ENCODE measurements around the gene DUSP8. TPM values are rescaled to one million over a fixed set of nuclear protein-coding genes. Genes with fewer than 3 reads are reported as not detected.

The DUSP8 gene
- total and polyA plus RNA-seq, 9 of the 15 experiments (the other 6 are each of a cell fraction or from before 2014, with no cell fraction given): 0.14 to 2.0 (median 0.86) TPM; not detected in 2

- TF ChIP-seq ZNF347 (CRISPR knock-in tag; IDR thresholded peaks at IDR 0.05; ENCODE audit: low read depth) (no peak), USF1 (CRISPR knock-in tag; IDR thresholded peaks at IDR 0.05) (peak; percentile 16; the same call in 1 of the 2 replicates)
- no peaks in the 10 kb centered on the region for H3K27me3 ChIP-seq (ENCODE audit: control insufficient read depth in 2 of 2, insufficient read depth in 2 of 2, low read length in 2 of 2)
- CTCF ChIA-PET (ENCODE audit: low intra/inter-chr PET ratio): interaction anchor here (0.6 kb wide), 1 partner anchor 363 kb away, joined by 3 read pairs; no protein-coding TSS in a partner anchor
- 54% methylated on average over 5 of the region's 5 CpGs for WGBS (ENCODE audit: insufficient coverage, low coverage, missing lambda C conversion rate)
- no peak for FAIRE-seq
- POLR2A ChIA-PET: interaction anchor here (0.6 to 1.2 kb wide), 2 partner anchors 9 to 41 kb away, joined by 3 to 7 read pairs; no protein-coding TSS in a partner anchor
- H3K9me3 ChIP-seq (replicated peaks; ENCODE audit: control insufficient read depth, insufficient read depth, low read depth, low read length): no peaks in the 10 kb centered on the region
- H3K79me2 ChIP-seq (ENCODE audit: control insufficient read depth, insufficient read depth, low read length): peaks cover 20% of the 10 kb centered on the region; the same call in 2 of the 3 replicates
- peaks cover 10% of the 10 kb centered on the region for H3K9me1 ChIP-seq (ENCODE audit: control insufficient read depth, insufficient read depth, low read length)
- H3K36me3 ChIP-seq (ENCODE audit: control insufficient read depth, insufficient read depth, low read length): peaks cover 9% of the 10 kb centered on the region; the same call in 1 of the 3 replicates
- intact Hi-C loops (cut with micrococcal nuclease): no loop called here
- no TSS peak for BruUV-seq (replicated peaks)
- H2AFZ ChIP-seq (ENCODE audit: low read depth, low read length): no peak overlapping the region
- peaks cover 0 to 42% of the 10 kb centered on the region in 2 experiments; a peak in 2 of 5 replicates for H3K4me1 ChIP-seq (replicated peaks in 1 of 2; ENCODE audit: control insufficient read depth in 2 of 2, insufficient read depth in 2 of 2, low read length in 2 of 2)
- no peak overlapping the region for H3K27ac ChIP-seq (ENCODE audit: extremely low read depth, low read depth, low read length)
- peak; percentile 19; the same call in 2 of the 3 replicates for ATAC-seq
- H3K9ac ChIP-seq (ENCODE audit: insufficient read depth in 1 of 2, low read depth in 2 of 2, low read length in 2 of 2): no peak overlapping the region; a peak in 1 of 4 replicates
- H3K4me3 ChIP-seq: no peak overlapping the region
- in situ Hi-C loops (cut with MboI): no loop called here
- peaks cover 44% of the 10 kb centered on the region for H4K20me1 ChIP-seq (replicated peaks; ENCODE audit: control insufficient read depth, insufficient read depth, low read length)
- H3K4me2 ChIP-seq (ENCODE audit: insufficient read depth, low read length): no peak overlapping the region
- no peak for DNase-seq (ENCODE audit: extremely low read depth in 1 of 4, low spot score in 3 of 4)
Measured at GRCh38 chr11:1529774-1530173, 42.3 kb downstream of the DUSP8 start.

GRCh38 chr11:1529286-1529685, 42.8 kb downstream of the DUSP8 start:
- ATAC-seq (no peak), DNase-seq (ENCODE audit: extremely low read depth in 1 of 4, low spot score in 3 of 4) (no peak), FAIRE-seq (no peak)
- no peak overlapping the region for H3K4me2 ChIP-seq (ENCODE audit: insufficient read depth, low read length)
- in situ Hi-C loops (cut with MboI) (no loop called here), intact Hi-C loops (cut with micrococcal nuclease) (no loop called here)
- H3K4me1 ChIP-seq (replicated peaks in 1 of 2; ENCODE audit: control insufficient read depth in 2 of 2, insufficient read depth in 2 of 2, low read length in 2 of 2): peaks cover 0 to 38% of the 10 kb centered on the region in 2 experiments; a peak in 2 of 5 replicates
- H3K27me3 ChIP-seq (ENCODE audit: control insufficient read depth in 2 of 2, insufficient read depth in 2 of 2, low read length in 2 of 2): no peaks in the 10 kb centered on the region
- CTCF ChIA-PET (ENCODE audit: low intra/inter-chr PET ratio): no interaction called here
- peaks cover 15% of the 10 kb centered on the region; the same call in 2 of the 3 replicates for H3K79me2 ChIP-seq (ENCODE audit: control insufficient read depth, insufficient read depth, low read length)
- 75% methylated on average over 15 of the region's 17 CpGs for WGBS (ENCODE audit: insufficient coverage, low coverage, missing lambda C conversion rate)
- no peak overlapping the region for H2AFZ ChIP-seq (ENCODE audit: low read depth, low read length)
- H4K20me1 ChIP-seq (replicated peaks; ENCODE audit: control insufficient read depth, insufficient read depth, low read length): peaks cover 41% of the 10 kb centered on the region
- peaks cover 6% of the 10 kb centered on the region for H3K9me1 ChIP-seq (ENCODE audit: control insufficient read depth, insufficient read depth, low read length)
- no peak overlapping the region for H3K27ac ChIP-seq (ENCODE audit: extremely low read depth, low read depth, low read length)
- POLR2A ChIA-PET: interaction anchor here (1.2 kb wide), 1 partner anchor 8 kb away, joined by 7 read pairs; no protein-coding TSS in a partner anchor
- no peak overlapping the region for H3K4me3 ChIP-seq
- no peaks in the 10 kb centered on the region for H3K9me3 ChIP-seq (replicated peaks; ENCODE audit: control insufficient read depth, insufficient read depth, low read depth, low read length)
- H3K36me3 ChIP-seq (ENCODE audit: control insufficient read depth, insufficient read depth, low read length): peaks cover 7% of the 10 kb centered on the region; the same call in 1 of the 3 replicates
- H3K9ac ChIP-seq (ENCODE audit: insufficient read depth in 1 of 2, low read depth in 2 of 2, low read length in 2 of 2): peak overlapping the region in 1 of 2 experiments; percentile 43; a peak in 1 of 4 replicates
- BruUV-seq (replicated peaks): no TSS peak
- no peak for TF ChIP-seq ZNF551 (CRISPR knock-in tag; IDR thresholded peaks at IDR 0.05)
- TF ChIP-seq ZNF174 (CRISPR knock-in tag; IDR thresholded peaks at IDR 0.05): no peak
- no peak for TF ChIP-seq EP400 (IDR thresholded peaks at IDR 0.05)
- TF ChIP-seq FUS (optimal IDR thresholded peaks at IDR 0.05; ENCODE audit: low read depth, low read length): no peak
- no peak for TF ChIP-seq E4F1 (CRISPR knock-in tag; IDR thresholded peaks at IDR 0.05; ENCODE audit: borderline replicate concordance)
- no peak for TF ChIP-seq ESRRA (IDR thresholded peaks at IDR 0.05; ENCODE audit: borderline replicate concordance, low read depth)
- TF ChIP-seq ZBTB49 (CRISPR knock-in tag; IDR thresholded peaks at IDR 0.05; ENCODE audit: borderline replicate concordance): no peak
- TF ChIP-seq CCAR2 (IDR thresholded peaks at IDR 0.05; ENCODE audit: low read depth, low read length): no peak
